ENCODE measurements around the gene TNXB.
A peak's percentile ranks its signal among the peaks of the same experiment; 100 is the strongest.

DNA sequence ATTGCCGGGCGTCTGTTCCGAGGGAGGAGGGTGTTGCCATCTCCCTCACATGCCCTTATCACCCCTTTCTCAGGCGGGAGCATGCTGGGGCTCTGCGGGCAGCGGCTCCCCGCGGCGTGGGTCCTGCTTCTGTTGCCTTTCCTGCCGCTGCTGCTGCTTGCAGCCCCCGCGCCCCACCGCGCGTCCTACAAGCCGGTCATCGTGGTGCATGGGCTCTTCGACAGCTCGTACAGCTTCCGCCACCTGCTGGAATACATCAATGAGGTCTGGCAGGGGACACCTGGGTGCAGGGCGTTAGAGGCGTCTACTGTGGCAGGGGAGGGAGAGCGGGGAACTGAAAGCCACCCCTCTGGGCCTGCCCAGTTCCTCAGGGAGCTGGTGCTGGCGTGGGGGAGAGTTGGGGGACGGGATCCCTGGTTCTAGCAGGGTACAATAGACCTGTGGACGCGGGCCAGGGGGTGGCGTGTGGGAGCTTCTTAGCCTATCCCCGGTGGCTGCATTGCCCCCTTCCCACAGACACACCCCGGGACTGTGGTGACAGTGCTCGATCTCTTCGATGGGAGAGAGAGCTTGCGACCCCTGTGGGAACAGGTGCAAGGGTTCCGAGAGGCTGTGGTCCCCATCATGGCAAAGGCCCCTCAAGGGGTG lies 45.5 kb upstream of the TNXB start:
- no peak for TF ChIP-seq POLR2A (IDR thresholded peaks at IDR 0.05)
- TF ChIP-seq, protein P1, sequence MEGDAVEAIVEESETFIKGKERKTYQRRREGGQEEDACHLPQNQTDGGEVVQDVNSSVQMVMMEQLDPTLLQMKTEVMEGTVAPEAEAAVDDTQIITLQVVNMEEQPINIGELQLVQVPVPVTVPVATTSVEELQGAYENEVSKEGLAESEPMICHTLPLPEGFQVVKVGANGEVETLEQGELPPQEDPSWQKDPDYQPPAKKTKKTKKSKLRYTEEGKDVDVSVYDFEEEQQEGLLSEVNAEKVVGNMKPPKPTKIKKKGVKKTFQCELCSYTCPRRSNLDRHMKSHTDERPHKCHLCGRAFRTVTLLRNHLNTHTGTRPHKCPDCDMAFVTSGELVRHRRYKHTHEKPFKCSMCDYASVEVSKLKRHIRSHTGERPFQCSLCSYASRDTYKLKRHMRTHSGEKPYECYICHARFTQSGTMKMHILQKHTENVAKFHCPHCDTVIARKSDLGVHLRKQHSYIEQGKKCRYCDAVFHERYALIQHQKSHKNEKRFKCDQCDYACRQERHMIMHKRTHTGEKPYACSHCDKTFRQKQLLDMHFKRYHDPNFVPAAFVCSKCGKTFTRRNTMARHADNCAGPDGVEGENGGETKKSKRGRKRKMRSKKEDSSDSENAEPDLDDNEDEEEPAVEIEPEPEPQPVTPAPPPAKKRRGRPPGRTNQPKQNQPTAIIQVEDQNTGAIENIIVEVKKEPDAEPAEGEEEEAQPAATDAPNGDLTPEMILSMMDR (IDR thresholded peaks at IDR 0.05), result peak; percentile 29 to 84 (median 74)
